GM19023 (cell line): ENCODE data around the gene DTNB.

Experiments
- ATAC-seq: cut with Tn5 transposase; IDR thresholded peaks from one replicate; pipeline ENCODE4 v1.9.1; 2021; ENCODE audit warnings: mild to moderate bottlenecking, moderate library complexity; ENCODE audit not compliant: unreplicated experiment

The DTNB gene

GRCh38 chr2:25400576-25401216 is 272.7 kb downstream of the DTNB start:
- ATAC-seq, result no peak

DNA sequence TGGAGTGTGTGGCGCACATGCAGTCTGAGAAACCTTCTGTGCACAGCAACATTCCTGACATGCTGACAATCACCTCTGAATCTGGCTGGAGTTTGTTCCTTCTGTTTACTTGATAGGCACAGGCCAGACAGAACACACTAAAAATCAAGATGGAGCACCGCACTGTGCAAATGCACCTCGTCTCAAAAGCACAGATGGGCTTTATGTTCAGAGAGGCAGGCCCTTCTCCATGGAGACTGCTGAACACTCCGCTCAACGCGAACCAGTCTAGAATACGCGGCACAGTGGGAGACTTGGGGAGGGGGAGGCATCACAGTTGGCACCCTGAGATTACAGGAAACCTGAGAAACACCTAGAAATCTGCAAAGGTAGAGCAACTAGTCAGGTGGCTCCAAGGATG is 273.2 kb downstream of the DTNB start:
- ATAC-seq, result no peak

GRCh38 chr2:25398534-25398933 is 274.8 kb downstream of the DTNB start:
- ATAC-seq, result no peak

DNA sequence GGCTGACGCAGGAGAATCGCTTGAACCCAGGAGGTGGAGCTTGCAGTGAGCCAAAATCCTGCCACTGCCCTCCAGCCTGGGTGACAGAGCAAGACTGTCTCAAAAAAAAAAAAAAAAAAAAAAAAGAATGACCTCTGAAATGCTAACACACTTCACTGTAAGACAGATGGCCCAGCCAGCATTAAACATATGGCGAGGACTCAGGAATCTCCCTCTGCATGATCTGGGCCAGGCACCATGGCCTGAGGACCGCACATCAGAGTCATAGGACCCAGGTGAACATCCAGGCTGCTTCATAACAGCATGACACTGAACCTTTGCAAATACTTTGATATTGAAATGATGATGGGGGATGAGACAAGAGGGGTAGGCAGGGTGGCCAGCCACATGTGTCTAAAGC is 275.6 kb downstream of the DTNB start:
- ATAC-seq, result no peak

GRCh38 chr2:25389161-25389560 is 284.2 kb downstream of the DTNB start:
- ATAC-seq, result no peak

DNA sequence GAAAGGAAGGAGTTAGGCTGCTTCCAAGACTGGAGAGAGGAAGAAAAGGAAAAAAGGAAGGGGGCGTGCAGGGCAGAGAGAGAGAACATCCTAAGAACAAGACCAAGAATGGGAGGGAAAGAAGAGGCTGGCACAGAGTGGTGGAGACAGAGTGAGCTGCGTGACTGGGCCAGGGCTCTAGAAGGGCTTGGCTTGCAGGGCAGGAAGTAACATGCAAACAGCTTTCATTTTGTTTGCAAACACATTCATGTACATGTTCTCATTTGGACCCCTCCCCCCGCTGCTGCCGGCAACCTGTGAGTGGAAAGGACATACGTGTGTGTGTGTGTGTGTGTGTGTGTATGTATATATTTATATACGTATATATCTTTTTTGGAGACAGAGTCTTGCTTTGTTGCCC is 284.9 kb downstream of the DTNB start:
- ATAC-seq, result peak; percentile 58

GRCh38 chr2:25387876-25388449 is 285.4 kb downstream of the DTNB start:
- ATAC-seq, result no peak

DNA sequence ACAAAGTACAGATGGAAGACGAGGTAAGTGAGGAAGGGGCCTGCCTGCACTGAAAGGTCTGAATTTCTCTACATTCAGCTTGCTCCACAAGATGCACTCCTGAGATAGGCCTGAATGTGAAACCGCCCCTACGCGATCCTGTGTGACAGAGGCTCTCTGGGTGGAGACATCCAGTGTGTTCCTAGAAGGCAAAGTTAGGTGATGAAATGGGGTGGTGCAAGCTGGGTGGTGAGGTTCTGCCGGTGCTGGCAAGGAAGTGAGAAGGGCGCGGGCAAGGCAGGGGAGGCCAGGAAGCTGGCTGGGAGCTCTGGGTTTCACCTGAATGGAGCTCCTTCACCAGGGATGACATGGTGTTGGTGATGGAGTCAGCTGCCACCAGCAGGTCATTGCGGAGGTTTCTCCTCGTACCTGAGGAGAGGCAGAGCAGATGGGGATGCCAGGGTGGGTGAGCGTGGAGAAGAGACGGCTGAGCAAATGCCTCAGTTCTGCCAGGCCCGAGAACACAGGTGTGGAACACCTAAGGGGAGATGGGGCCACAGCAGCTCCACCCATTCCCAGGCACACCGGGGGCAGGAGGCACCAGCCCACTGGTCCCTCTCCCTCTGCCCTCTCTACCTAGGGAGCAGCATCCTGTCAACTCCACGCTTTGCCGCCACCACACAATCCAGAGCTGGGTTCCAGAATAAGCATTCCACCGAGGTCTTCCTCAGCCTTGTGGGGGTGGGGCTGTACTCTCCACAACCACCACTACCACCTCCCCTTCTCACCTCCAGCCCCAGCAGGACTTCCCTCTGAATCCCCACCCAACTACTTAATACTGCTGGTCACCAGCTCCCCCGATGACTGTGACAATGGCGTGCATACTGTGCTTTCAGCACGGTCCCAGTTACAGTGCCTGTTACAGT is 286.2 kb downstream of the DTNB start:
- no peak for ATAC-seq

GRCh38 chr2:25385910-25386309 is 287.5 kb downstream of the DTNB start:
- ATAC-seq, result no peak

DNA sequence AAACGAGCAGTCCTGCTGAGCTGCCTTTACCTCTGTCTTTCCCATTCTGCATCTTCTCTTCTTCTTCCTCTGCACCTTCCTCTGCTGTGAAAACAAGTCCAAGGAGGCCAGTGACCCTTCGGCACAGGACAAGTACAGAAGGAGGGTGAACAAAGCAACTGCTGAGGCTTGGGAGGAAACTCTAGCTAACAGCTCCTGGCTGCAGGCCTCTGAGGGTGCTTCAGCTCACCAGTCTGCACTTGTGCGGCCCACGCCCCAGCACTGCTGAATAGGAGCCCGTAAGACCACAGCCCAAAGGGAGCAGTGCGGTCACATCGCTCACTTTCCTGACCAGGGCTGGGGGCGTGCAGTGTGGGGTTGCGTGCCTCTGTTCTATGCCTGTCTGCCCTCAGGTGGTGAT is 289.6 kb downstream of the DTNB start:
- no peak for ATAC-seq

GRCh38 chr2:25381502-25381901 is 291.9 kb downstream of the DTNB start:
- ATAC-seq, result no peak

DNA sequence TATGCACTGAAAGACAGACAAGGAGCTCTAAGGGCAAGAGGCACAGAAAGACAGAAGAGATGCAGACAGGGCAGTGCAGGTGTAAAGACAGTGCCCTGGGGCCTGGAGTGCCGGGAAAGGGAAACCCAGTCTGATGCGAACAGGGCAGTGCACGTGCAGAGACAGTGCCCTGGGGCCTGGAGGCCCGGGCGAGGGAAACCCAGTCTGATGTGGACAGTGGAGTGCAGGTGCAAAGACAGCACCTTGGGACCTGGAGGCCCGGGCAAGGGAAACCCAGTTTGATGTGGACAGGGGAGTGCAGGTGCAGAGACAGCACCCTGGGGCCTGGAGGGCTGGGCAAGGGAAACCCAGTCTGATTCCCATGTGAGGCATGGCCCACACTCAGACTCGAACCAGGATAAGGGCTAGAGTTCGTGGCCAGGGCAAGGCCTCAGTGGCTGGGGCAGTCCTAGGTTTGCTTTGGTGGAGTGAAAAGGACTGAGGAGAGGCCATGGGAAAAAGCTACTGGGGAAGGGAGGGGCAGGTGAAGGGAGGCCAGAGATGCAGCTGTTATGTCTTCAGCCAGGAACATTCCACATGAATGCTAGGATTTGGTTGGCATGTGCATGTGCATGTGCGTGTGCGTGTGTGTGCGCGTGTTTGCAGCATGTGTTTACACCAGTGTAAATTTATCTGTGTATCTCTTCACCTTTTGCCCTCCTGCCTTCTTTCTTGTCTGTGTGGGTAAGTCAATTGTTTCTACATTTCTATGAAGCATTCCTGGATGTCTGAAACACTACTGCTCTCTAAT is 292.6 kb downstream of the DTNB start:
- ATAC-seq, result no peak

DNA sequence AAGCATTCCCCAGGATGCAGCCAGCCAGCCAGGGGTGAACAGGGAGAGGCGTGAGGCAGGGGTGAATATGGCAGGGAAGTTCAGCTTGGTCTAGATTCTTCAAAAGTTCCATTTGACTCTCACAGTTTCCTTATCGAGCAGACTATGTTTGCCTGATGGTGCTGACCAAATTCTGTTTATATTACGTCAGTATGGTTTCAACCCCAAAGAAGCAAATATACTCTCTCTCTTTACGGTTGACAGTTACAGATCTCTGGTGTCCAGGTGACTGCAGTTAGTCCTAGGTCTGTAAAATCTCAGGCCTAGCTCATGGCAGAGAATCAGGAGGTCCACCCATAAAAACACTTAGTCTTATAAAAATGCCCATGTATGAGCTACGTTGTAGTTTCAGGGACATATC is 293.4 kb downstream of the DTNB start:
- ATAC-seq, result no peak

DNA sequence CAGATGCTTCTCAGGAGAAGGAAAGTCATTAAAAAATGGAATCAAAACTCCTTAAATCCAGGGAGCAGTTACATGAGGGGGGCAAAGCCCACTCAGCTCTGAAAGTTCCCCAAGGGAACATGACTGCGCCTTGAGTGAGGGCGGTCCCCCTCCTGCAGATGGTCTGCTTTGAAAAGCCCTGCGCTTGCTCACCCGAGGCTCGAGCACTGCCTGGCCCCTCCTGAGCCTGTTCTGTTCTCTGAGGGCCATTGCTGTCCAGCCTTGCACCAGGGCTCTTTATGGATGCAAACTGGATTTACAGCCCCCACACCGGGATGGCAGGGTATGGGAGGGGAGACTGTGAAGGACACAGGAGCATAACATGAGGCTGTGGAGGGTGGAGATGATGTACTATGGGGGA is 293.8 kb downstream of the DTNB start:
- ATAC-seq, result no peak

- ATAC-seq, result no peak
Measured at GRCh38 chr2:25378731-25379490, 294.5 kb downstream of the DTNB start.

- ATAC-seq, result no peak
Measured at GRCh38 chr2:25377822-25378421, 295.5 kb downstream of the DTNB start.

DNA sequence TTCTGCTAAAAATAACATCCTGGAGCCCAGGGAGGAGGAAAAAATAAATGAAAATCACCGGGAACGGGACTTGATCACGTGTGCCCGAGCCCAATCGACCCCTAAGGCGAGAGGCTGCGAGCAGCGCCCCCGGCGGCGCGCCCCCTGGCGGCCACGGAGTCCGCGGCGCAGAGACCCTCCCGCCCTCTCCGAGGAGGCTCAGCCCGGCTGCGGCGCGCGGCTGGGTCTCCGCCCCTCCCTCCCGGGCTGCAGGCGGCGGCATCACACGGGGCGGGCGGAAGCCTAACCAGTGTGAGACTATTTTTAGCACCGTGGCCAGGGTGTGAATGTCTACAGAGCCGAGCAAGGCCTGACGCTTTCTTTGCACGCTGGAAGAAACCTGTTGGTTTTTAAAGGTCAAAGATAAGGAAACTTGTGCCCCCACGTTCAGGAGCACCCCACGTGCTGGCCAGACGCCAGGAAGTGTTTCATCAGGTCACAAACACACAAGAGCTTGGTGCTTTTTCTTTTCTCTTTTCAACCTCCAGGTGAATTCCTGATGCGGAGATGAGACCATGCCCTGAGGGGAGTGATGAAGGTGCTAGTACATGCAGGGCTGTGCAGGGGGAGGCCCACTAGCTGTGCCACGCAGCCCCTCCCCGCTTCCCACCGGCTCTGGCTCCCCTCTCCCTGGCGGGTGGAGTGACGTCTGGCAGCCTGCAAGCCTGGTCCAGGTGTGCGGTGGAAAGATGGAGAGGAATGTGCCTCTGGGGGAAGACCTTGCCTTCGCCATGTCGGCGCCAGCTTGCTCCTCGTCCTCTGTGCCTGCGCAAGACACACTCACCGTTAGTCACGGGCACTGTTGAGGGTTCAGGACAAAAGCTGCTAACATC is 296.4 kb downstream of the DTNB start:
- ATAC-seq, result peak; percentile 95

GRCh38 chr2:25375989-25376545 is 297.3 kb downstream of the DTNB start:
- no peak for ATAC-seq
